WTC11 (cell line): ENCODE measurements around the gene ELP4. TPM values are rescaled to one million over a fixed set of nuclear protein-coding genes. Genes with fewer than 3 reads are reported as not detected.

Experiments used
- ATAC-seq: fragments of 200-7000 bp; cut with Tn5 transposase; 2 replicates; pipeline ENCODE4 v1.10.0; 2021; ENCODE audit warnings: mild to moderate bottlenecking, moderate library complexity
- CTCF ChIA-PET: fragments of 300-600 bp; sonication (Branson Sonifier 250); formaldehyde crosslinking; loops from one replicate; lab custom pipeline; 2021; ENCODE audit warnings: antibody characterized with exemption; lab: Charles Lee
- POLR2A ChIA-PET: fragments of 350-600 bp; sonication (Branson Sonifier 250); formaldehyde crosslinking; loops from one replicate; lab custom pipeline; 2021; ENCODE audit warnings: antibody characterized with exemption; lab: Charles Lee
- DNase-seq: peaks from one replicate; pipeline ENCODE4 v3.0.0; 2021; ENCODE audit warnings: low spot score
- H3K27ac Mint-ChIP-seq: 2 replicates; pipeline ENCODE4 v1.8.0; 2021; ENCODE audit warnings: mixed read lengths
- H3K27me3 Mint-ChIP-seq: 2 replicates; pipeline ENCODE4 v1.8.0; 2021; ENCODE audit warnings: low read depth, mild to moderate bottlenecking, moderate library complexity, mixed read lengths
- H3K36me3 Mint-ChIP-seq: 2 replicates; pipeline ENCODE4 v1.8.0; 2021; ENCODE audit warnings: mixed read lengths
- H3K4me1 Mint-ChIP-seq: 2 replicates; pipeline ENCODE4 v1.8.0; 2022; ENCODE audit warnings: mixed read lengths
- H3K4me3 Mint-ChIP-seq: 2 replicates; pipeline ENCODE4 v1.8.0; 2021; ENCODE audit warnings: mild to moderate bottlenecking, moderate library complexity, mixed read lengths
- H3K9me3 Mint-ChIP-seq: 2 replicates; pipeline ENCODE4 v1.8.0; 2021; ENCODE audit warnings: mixed read lengths
- AR ChIP-seq: fragments of 250-450 bp; sonication (Bioruptor Pico); IDR thresholded peaks from 2 replicates; pipeline ENCODE4 v1.9.0; 2021; ENCODE audit warnings: mild to moderate bottlenecking
- ARID4B ChIP-seq: sonication (generic); formaldehyde crosslinking; IDR thresholded peaks from 2 replicates; pipeline ENCODE4 v1.8.0; 2023; ENCODE audit warnings: missing genetic modification reagents, mild to moderate bottlenecking, borderline replicate concordance
- ATF1 ChIP-seq: sonication (generic); formaldehyde crosslinking; IDR thresholded peaks from 2 replicates; pipeline ENCODE4 v1.8.1; 2023; ENCODE audit warnings: mild to moderate bottlenecking, moderate library complexity, missing genetic modification reagents
- CTCF ChIP-seq: fragments of 200-600 bp; IDR thresholded peaks from 2 replicates; pipeline ENCODE4 v1.8.0; 2022; ENCODE audit warnings: antibody characterized with exemption
- EMX1 ChIP-seq: fragments of 250-450 bp; sonication (Bioruptor Pico); IDR thresholded peaks from 2 replicates; pipeline ENCODE4 v1.8.0; 2021; ENCODE audit warnings: mild to moderate bottlenecking
- FOXJ3 ChIP-seq: sonication (generic); formaldehyde crosslinking; IDR thresholded peaks from 2 replicates; pipeline ENCODE4 v1.9.0; 2021; ENCODE audit warnings: missing genetic modification reagents, mild to moderate bottlenecking, borderline replicate concordance
- FOXP1 ChIP-seq: sonication (generic); formaldehyde crosslinking; IDR thresholded peaks from 2 replicates; pipeline ENCODE4 v1.8.0; 2022; ENCODE audit warnings: missing genetic modification reagents, mild to moderate bottlenecking, moderate library complexity, borderline replicate concordance
- HMGA2 ChIP-seq: fragments of 250-450 bp; sonication (Bioruptor Pico); IDR thresholded peaks from 2 replicates; pipeline ENCODE4 v1.4.0; 2021; ENCODE audit warnings: mild to moderate bottlenecking, moderate library complexity
- IRF1 ChIP-seq: sonication (generic); formaldehyde crosslinking; IDR thresholded peaks from 2 replicates; pipeline ENCODE4 v1.8.0; 2023; ENCODE audit warnings: missing genetic modification reagents
- JUN ChIP-seq: sonication (generic); formaldehyde crosslinking; IDR thresholded peaks from 2 replicates; pipeline ENCODE4 v1.8.0; 2023; ENCODE audit warnings: mild to moderate bottlenecking, missing genetic modification reagents
- NFYB ChIP-seq: sonication (generic); formaldehyde crosslinking; conservative IDR thresholded peaks from 2 replicates; pipeline ENCODE4 v1.8.0; 2022; ENCODE audit warnings: low read depth, missing genetic modification reagents
- RELA ChIP-seq: sonication (generic); formaldehyde crosslinking; IDR thresholded peaks from 2 replicates; pipeline ENCODE4 v1.8.1; 2022; ENCODE audit warnings: missing genetic modification reagents, mild to moderate bottlenecking, borderline replicate concordance
- SMAD4 ChIP-seq: sonication (generic); formaldehyde crosslinking; IDR thresholded peaks from 2 replicates; pipeline ENCODE4 v1.8.0; 2022; ENCODE audit warnings: mild to moderate bottlenecking, missing genetic modification reagents
- STAT6 ChIP-seq: sonication (generic); formaldehyde crosslinking; conservative IDR thresholded peaks from 2 replicates; pipeline ENCODE4 v1.8.1; 2023; ENCODE audit warnings: mild to moderate bottlenecking, low read depth, missing genetic modification reagents, moderate library complexity
- ZBTB43 ChIP-seq: sonication (generic); formaldehyde crosslinking; IDR thresholded peaks from 2 replicates; pipeline ENCODE4 v1.8.1; 2023; ENCODE audit warnings: mild to moderate bottlenecking, missing genetic modification reagents
- ZNF138 ChIP-seq: sonication (generic); formaldehyde crosslinking; conservative IDR thresholded peaks from 2 replicates; pipeline ENCODE4 v1.8.1; 2022; ENCODE audit warnings: mild to moderate bottlenecking, moderate library complexity, missing genetic modification reagents
- ZNF219 ChIP-seq: sonication (generic); formaldehyde crosslinking; IDR thresholded peaks from 2 replicates; pipeline ENCODE4 v1.8.0; 2023; ENCODE audit warnings: missing genetic modification reagents, mild to moderate bottlenecking, borderline replicate concordance
- ZNF396 ChIP-seq: fragments of 250-450 bp; sonication (Bioruptor Pico); IDR thresholded peaks from 2 replicates; pipeline ENCODE4 v1.8.0; 2021; ENCODE audit warnings: mild to moderate bottlenecking, moderate library complexity, borderline replicate concordance
- ZNF425 ChIP-seq: fragments of 250-450 bp; sonication (Bioruptor Pico); conservative IDR thresholded peaks from 2 replicates; pipeline ENCODE4 v1.9.0; 2021; ENCODE audit warnings: mild to moderate bottlenecking
- total RNA-seq: library from RNA; stranded (reverse); gene quantifications from 3 replicates; pipeline ENCODE4 v1.2.3, GENCODE V29; 2021

The ELP4 gene
- total RNA-seq, 1 experiment from 2014 or later = 14.6 TPM

GRCh38 chr11:31740131-31740530 lies 230.6 kb downstream of the ELP4 start:
- Mint-ChIP-seq H3K27me3 (no peaks in the 10 kb centered on the region), H3K4me3 (no peak overlapping the region), H3K9me3 (peaks cover 71% of the 10 kb centered on the region), H3K4me1 (no peaks in the 10 kb centered on the region), H3K27ac (no peak overlapping the region), H3K36me3 (peaks cover 51% of the 10 kb centered on the region)
- ChIA-PET CTCF (no interaction called here), POLR2A (no interaction called here)
- DNase-seq (no peak), ATAC-seq (no peak)
- no peak for TF ChIP-seq AR (CRISPR knock-in tag)
- no peak for TF ChIP-seq NFYB (CRISPR knock-in tag)
- TF ChIP-seq FOXP1 (CRISPR knock-in tag) = no peak
- no peak for TF ChIP-seq RELA (CRISPR knock-in tag)
- no peak for TF ChIP-seq ZNF396
- TF ChIP-seq HMGA2 (CRISPR knock-in tag) = no peak
- no peak for TF ChIP-seq FOXJ3 (CRISPR knock-in tag)
- TF ChIP-seq JUN (CRISPR knock-in tag) = no peak
- no peak for TF ChIP-seq EMX1 (CRISPR knock-in tag)
- no peak for TF ChIP-seq ZNF425 (CRISPR knock-in tag)
- TF ChIP-seq CTCF = no peak
- no peak for TF ChIP-seq ATF1 (CRISPR knock-in tag)
- no peak for TF ChIP-seq ARID4B (CRISPR knock-in tag)
- no peak for TF ChIP-seq ZNF219 (CRISPR knock-in tag)
- TF ChIP-seq STAT6 (CRISPR knock-in tag) = no peak
- TF ChIP-seq IRF1 (CRISPR knock-in tag) = no peak
- TF ChIP-seq SMAD4 (CRISPR knock-in tag) = no peak
- TF ChIP-seq ZBTB43 (CRISPR knock-in tag) = no peak
- TF ChIP-seq ZNF138 = no peak
